GM12865 (cell line): ENCODE measurements around the gene ADGB.

Experiments used
- DNase-seq: peaks from one replicate; pipeline ENCODE4 v3.0.0; 2010; ENCODE audit warnings: low read depth
- H3K4me3 ChIP-seq: 2 replicates; pipeline ENCODE4 v1.5.1; 2011; ENCODE audit warnings: mild to moderate bottlenecking, low read depth, low read length, control low read depth
- CTCF ChIP-seq: IDR thresholded peaks from 2 replicates; pipeline ENCODE4 v1.5.1; 2011; ENCODE audit warnings: low read length, control low read depth, low read depth, inconsistent platforms; ENCODE audit not compliant: insufficient read depth; ENCODE audit errors: missing control alignments

ADGB gene

GRCh38 chr6:146855889-146856288, 257.1 kb downstream of the ADGB start:
- no peak for TF ChIP-seq CTCF

DNA sequence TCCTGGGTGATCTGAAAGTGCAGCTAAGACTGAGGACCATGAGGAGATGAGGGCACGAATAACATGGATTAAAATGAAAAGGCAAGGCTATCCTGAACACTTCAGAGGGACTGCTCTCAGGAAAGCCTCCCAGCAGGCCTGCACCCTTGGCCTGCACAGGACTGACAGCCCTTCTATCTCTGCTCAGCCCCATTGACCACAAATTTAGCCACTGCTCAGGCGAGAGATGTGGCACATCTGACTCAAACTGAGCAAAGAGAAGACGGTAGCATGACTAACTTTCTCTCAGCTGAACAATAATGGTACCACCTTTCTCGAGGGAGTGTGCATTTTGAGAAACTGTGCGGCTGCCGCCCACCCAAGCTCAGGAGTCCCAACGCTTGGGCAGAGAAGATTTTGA, 257.5 kb downstream of the ADGB start:
- H3K4me3 ChIP-seq: no peak overlapping the region
- peak; percentile 22 for DNase-seq
- no peak for TF ChIP-seq CTCF

More at GRCh38 chr6:146855889-146856288, 257.1 kb downstream of the ADGB start:
- no peak overlapping the region for H3K4me3 ChIP-seq
- no peak for DNase-seq

GRCh38 chr6:146857180-146857979, 258.6 kb downstream of the ADGB start:
- TF ChIP-seq CTCF: peak; percentile 97
- no peak overlapping the region for H3K4me3 ChIP-seq
- DNase-seq: peak; percentile 80

GRCh38 chr6:146857980-146858347, 259.2 kb downstream of the ADGB start:
- no peak overlapping the region for H3K4me3 ChIP-seq
- no peak for DNase-seq
- TF ChIP-seq CTCF: no peak

DNA sequence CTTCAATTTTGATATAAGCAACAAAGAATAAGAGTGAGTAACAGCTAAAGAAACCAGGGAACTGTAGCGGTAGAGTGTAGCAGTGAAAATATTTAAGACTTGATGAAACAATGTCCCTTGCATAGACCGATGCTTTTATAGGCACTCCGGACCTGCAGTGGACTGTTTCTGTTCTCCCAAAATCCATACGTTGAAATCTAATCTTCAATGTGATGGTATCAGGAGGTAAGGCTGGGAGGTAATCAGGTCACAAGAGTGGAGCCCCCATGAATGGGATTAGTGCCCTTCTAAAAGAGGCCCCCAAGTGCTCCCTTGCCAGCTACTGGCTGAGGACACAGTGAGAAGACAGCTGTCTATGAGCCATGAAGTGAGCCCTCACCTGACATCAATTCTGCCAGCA, 260.4 kb downstream of the ADGB start:
- H3K4me3 ChIP-seq: no peak overlapping the region
- TF ChIP-seq CTCF: no peak
- DNase-seq: no peak

DNA sequence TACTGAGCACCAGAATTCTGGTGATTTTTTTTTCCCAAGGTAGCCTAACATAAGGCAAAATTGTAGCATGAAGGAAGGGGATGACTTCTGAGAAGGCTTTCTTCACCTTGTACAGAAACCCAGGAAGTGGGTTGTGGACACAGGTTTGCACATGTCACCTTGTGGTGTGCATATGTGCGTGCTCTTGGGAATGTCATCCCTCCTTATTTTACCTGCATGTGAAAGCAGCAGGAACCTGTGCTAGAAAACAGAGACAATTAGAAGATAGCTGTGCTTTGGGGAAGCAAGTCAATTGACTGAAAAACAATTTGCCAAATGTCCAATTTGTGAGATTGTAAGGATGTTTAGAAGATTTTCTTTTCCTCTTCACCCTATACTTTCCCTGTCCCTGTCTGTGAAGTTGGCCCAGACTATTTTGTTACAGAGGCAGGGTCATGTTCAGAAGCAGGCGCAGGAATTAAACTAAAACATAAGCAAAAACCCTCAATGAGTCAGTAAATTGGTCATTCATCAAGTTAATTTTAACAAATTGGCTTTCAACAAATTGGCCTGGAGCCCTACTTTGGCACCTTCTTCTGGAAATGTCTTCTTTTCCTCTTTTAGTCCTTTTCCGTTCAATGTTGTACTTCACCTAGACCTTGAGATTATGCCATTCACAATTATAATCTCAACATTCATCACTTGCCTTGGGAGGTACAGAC, 261.2 kb downstream of the ADGB start:
- no peak for DNase-seq

More for the DNA sequence above, 261.2 kb downstream of the ADGB start:
- no peak overlapping the region for H3K4me3 ChIP-seq
- TF ChIP-seq CTCF: no peak
